GDM1 (cell line): ENCODE data around the gene ARID4A.
"Not testable (repeated sequence)": the region's sequence is repeated elsewhere in the genome, so short reads cannot be mapped to it uniquely, and the experiment has no call there.

ENCODE experiments used
- DNase-seq: peaks from one replicate; lab custom pipeline; 2025; lab: John Stamatoyannopoulos, UW

The ARID4A gene, protein sequence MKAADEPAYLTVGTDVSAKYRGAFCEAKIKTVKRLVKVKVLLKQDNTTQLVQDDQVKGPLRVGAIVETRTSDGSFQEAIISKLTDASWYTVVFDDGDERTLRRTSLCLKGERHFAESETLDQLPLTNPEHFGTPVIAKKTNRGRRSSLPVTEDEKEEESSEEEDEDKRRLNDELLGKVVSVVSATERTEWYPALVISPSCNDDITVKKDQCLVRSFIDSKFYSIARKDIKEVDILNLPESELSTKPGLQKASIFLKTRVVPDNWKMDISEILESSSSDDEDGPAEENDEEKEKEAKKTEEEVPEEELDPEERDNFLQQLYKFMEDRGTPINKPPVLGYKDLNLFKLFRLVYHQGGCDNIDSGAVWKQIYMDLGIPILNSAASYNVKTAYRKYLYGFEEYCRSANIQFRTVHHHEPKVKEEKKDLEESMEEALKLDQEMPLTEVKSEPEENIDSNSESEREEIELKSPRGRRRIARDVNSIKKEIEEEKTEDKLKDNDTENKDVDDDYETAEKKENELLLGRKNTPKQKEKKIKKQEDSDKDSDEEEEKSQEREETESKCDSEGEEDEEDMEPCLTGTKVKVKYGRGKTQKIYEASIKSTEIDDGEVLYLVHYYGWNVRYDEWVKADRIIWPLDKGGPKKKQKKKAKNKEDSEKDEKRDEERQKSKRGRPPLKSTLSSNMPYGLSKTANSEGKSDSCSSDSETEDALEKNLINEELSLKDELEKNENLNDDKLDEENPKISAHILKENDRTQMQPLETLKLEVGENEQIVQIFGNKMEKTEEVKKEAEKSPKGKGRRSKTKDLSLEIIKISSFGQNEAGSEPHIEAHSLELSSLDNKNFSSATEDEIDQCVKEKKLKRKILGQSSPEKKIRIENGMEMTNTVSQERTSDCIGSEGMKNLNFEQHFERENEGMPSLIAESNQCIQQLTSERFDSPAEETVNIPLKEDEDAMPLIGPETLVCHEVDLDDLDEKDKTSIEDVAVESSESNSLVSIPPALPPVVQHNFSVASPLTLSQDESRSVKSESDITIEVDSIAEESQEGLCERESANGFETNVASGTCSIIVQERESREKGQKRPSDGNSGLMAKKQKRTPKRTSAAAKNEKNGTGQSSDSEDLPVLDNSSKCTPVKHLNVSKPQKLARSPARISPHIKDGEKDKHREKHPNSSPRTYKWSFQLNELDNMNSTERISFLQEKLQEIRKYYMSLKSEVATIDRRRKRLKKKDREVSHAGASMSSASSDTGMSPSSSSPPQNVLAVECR

DNA sequence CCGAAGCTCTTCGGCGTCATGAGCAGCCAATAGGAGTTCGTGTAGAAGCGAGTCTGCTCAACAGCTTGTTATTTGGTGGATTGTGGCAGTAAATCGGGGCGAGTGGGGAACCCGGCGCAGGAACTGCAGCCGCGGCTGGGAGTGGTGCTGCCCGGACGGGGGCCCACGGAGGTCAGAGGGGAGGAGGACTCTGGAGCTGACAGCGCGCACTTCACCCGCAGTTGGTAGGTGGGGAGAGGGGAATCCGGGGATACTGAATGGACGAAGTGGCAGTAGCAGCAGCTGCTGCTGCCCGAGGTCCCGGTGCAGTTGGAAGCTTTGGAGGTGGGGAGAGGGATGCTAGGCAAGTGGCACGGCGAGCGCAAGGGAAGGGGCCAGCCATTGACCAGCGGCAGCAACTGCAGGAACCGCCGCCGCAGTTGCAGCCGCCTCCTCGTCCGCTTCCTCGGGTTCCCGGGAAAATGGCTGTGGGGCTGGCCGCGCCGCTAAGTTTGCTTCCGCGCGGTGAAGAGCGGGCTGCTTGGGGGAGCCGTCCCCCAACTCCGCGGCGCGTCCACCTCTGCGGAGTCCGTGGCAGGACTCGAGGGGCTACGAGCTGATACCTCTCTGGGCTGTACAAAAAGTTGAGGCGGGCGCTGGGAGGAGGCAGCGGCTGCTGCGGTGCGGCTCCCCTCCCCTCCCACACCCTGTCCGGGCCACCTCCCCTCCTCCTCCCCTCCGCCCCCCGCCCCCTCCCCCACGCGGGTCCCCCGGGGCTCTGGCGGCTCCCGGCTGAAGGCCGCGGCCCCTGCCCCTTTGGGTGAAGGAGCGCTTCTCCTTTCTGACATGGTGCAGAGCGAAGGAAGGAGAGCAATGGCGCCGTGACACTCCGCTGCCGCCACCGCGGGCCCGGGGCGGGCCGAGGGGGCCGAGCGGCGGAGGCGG lies at the start of gene ARID4A:
ARID4A (plus strand) TSS at position 79 of the 924 bp plus-strand sequence. CDS start 1,300 bp downstream, outside the sequence.
- peak; percentile 8 for DNase-seq

DNA sequence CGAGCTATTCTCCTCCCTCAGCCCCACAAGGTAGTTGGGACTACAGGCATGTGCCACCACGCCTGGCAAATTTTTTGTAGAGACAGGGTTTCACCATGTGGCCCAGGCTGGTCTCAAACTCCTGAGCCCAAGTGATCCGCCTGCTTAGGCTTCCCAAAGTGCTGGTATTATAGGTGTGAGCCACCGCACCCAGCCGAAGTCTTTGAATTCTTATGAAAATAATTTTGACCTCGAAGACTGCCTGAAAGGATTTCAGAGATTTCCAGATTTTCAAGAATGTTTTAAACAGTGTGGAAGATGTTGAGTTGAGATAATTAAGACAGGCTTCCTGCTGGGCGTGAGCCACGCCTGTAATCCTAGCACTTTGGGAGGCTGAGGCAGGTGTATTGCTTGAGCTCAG lies 48.7 kb upstream of the ARID4A start:
- no peak for DNase-seq

DNA sequence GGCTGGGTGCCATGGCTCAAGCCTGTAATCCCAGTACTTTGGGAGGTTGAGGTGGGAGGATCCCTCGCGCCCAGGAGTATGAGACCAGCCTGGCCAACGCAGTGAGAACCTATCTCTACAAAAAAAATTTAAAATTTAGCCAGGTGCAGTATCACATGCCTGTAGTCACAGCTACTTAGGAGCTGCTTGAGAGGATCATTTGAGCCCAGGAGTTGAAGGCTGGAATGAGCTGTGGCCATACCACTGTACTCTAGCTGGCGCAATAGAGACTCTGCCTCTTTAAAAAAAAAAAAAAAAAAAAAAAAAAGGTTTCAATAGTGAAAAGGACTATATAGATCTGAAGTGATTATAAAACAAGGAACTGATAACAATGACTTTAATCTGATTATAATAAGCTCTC lies 40.2 kb upstream of the ARID4A start:
- no peak for DNase-seq

DNA sequence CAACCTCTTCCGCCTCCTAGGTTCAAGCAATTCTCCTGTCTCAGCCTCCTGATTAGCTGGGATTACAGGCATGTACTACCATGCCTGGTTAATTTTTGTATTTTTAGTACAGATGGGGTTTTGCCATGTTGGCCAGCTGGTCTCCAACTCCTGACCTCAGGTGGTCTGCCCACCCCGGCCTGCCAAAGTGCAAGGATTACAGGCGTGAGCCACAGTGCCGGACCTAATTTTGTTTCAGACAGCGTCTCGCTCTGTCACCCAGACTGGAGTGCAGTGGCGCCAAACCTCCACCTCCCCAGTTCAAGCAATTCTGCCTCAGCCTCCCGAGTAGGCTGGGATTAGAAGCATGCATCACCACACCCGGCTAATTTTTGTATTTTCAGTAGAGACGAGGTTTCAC lies 36.4 kb upstream of the ARID4A start:
- not testable (repeated sequence) for DNase-seq

DNA sequence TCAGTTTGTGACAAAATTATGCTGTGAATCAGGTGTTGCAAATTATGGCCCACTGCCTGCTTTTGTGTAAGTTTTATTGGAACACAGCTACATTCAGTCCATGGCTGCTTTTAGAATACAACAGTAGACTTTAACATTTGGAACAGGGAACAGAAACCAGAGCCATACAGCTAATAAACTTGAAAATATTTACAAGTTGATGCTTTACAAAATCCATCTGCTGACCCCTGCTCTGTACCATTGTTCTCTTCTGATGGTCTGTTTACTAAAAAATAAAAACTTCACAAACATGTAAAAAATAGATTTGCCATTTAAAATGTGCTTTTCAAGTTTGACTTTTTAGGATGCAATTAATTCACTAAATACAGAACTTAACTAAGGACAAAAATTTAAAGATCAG lies 33.0 kb upstream of the ARID4A start:
- no peak for DNase-seq

DNA sequence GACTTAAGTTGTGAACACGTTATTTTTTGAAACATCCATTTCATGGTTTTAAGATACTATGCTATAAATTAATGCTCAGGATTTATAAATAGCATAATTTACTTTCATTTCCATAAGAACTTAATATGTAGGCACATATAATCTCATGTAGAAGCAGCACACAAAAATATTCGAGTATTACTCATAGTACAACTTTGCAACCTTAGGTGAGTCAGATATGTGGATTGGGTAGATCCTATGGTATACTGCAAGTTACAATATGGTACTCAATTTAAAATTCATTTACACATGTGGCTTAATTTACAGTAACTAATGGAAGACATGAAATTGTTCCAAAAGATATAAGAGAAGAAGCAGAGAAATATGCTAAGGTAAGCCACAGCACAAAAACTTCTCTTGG lies 27.7 kb upstream of the ARID4A start:
- DNase-seq = no peak

DNA sequence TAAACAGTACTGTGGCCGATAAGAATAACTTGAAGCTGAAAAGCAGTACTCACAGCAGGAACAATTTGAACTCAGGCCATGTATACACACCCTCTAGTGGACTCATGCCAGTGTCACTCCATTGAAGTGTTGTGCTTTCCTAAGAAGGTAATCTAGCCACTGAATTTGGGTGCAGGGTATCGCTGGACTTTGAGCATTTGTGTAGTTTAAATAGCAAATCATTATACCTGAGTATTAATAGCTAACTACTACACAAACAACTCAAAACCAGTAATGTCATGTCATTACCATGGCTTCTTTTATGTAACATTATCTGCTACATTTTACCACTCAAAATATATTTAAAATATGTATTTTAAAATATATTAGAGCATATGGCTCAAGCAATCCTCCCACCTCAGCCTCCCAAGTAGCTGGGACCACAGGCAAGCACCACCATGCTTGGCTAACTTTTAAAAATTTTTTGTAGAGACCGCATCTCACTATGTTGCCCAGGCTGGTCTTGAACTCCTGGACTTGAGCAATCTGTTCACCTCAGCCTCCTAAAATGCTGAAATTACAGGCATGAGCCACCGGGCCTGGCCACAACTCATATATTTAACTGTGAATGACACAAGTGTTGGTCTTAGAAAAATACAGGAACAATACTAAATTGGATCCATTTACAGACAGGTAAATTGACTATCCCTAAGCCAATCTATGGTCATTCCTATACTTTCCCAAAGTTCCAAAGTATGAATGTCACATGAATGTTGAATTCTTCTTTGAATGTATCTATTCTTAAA lies 25.6 kb upstream of the ARID4A start:
- DNase-seq = no peak

DNA sequence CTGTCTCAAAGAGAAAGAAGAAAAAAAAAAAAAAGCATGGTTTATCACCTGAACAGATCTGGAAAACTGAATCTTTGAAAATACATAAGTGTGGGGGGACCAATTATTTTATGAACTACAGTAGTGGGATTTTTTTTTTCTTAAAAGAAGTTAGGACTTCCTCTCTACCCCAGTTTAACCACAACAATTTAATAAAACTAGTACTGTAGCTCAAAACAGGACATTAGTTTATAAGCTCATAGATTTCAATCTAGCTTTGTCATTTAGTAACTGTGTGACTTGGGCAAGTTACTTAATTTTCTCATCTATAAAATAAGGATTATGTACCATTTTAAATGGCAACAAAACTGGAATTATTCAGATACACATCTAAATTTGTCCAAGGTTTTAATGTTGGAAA lies 23.5 kb upstream of the ARID4A start:
- DNase-seq = no peak

DNA sequence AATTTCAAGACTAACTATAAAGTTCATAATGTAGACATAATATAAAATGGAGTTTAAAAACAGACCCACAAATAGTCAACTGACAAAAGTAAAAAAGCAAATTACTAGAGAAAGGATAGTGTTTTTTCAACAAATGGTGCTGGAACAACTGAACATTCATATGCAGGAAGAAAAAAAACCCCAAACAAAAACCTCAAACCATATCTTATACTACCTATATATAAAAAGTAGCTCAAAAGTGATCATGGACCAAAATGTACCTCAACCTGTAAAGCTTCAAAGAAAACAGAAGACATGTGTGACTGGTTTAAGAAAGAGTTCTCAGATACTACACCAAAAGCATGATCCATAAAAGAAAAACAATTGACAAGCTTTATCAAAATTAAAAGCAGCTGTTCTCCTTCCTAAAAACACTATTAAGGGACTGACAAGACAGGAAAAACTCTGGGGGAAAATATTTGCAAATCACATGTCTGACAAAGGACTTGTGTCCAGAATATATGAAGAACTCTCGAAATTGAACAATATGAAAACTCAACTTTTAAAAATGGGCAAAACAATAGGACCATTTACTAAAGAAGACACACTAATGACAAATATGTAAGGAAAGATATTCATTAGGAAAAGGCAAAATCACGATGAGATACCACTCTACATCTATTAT lies 22.7 kb upstream of the ARID4A start:
- DNase-seq = no peak

DNA sequence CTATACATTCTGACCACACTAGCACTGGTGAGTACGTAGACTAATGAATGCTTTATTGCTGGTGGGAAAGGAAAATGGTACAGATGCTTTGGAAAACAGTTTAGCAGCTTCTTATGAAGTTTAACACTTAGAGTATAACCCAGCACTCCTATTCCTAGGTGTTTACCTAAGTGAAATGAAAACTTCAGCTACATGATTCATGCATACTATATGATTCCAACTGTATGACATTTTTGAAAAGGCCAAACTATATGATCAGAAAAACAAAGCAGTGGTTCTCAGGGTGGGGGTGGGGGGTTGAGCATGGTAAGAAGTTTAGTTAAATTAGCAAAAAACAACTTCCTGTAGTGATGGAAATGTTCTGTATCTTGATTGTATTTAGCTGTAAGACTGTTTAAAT lies 22.1 kb upstream of the ARID4A start:
- no peak for DNase-seq

DNA sequence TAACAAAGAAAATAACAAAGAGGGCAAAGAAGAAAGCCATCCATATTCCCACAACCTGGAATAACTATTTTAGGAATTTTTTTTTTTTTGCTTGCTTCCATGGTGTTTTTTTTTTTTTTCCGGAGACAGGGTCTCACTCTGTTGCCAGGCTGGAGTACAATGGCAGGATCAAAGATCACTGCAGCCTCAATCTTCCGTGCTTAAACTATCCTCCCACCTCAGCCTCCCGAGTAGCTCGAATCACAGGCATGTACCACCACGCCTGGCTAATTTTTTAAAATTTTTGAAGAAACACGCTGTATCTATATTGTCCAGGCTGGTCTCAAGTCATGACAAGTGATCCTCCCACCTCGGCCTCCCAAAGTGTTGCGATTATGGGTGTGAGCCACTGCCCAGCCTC lies 20.2 kb upstream of the ARID4A start:
- no peak for DNase-seq

DNA sequence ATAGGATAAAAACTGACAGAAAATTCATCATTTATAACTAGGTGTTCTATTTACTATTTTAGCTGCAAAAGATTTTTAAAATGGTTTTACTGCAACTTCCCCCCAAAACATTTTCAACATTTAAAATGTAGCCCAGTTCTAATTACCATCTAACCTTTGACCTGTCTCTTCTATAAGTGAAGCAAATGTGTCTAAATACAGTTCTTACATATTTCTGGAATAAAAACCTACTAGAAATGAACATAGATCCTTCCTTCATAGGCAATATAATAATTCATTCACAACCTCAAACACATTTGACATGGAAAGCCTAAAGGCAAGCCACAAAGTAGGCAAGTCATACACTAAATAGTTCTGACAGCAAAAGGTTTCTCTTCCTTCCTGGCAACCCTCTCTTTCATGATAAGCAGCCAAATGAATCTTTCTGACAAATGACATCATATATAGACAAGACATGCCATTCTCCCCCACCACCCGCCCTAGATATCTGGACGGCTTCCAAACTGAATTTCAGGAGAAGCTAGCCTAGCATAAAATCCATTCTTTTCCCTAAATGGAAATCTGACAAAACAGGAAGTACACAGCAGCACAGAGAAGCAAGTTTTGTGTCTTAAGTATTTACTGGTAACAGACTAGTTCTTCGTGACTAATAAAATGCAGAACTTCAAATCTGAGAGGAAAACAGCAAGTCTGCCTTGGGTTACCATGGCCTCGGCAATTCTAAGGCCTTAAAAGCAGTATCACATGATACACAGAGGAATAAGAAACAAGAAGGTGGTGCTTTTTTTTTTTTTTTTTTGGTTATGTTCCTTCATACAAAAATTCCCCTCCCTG lies 17.2 kb upstream of the ARID4A start:
- peak; percentile 52 for DNase-seq

DNA sequence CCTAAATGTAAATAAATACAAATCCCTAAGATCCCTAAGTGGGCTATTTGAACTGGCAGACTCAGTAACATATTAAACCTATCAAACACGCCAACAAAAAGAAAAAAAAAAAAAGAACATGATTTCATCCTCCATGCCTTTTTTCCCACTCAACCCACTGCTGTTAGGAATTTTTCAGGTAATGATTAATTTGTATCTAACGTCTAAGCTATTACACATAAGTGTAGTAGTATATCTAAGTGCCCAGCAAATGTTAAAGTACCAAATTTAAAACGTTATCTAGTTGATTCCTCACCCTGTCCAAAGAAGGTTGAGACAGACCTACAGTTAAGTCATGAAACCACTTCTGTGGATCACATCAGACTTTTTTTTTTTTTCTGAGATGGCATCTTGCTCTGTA lies 16.4 kb upstream of the ARID4A start:
- no peak for DNase-seq

DNA sequence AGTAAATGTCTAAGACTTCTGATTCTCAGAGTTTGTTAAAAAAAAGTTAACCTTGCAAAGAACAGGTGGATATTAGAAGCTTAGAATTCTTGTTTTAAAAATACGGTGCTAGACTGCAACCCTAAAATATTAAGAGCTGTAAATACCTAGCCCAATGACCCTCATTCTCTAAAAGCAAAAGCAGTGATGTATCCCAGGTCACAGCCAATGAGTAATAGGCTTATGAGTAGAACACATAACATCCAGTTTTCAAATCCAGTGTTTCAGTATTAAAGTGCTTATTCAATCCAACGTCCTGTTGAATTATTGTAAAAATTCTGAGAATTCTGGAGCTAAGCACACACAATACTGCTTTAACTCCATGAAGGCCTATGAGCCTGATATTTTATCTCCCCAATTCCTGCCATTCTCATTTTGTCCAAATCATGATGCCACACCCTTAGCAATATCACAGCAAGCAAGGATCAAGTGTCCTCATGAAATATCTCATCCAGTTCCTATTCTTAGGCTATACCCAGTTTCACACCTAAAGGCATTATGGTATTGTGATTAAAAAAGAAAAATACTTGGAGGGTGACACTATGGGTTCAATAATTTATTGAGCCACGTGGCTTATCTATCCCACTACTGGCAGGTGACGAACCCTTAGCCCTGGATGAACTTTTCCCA lies 15.3 kb upstream of the ARID4A start:
- no peak for DNase-seq

DNA sequence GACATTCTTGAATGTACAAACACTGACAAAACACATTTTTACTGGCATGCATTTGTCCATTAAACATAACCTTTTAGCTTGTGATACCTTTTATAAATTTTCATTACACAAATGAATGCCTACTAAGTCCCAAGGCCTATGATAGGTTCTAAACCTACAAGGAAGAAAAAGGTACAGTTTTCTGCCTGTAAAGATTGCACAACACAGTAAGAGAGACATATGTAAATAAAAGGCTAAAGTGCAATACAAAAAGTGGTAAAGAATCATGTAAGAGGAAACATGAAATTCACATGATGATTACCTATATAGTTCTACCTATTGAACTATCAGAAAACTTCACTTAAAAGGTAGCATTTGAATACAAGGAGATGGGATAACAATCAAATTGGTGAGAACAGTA lies 14.6 kb upstream of the ARID4A start:
- DNase-seq = no peak

DNA sequence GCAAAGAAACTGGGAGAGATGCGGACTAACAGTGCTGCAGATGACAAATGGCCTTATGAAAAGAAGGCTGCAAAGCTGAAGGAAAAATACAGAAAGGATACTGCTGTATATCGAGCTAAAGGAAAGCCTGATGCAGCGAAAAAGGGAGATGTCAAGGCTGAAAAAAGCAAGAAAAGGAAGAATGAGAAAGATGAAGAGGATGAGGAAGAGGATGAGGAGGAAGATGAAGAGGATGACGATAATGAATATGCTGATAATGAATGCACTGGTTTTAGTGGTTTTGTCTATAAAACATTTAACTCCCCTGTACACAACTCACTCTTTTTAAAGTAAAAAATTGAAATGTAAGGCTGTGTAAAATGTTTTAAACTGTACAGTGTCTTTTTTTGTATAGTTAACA lies 13.2 kb upstream of the ARID4A start:
- DNase-seq = no peak

DNA sequence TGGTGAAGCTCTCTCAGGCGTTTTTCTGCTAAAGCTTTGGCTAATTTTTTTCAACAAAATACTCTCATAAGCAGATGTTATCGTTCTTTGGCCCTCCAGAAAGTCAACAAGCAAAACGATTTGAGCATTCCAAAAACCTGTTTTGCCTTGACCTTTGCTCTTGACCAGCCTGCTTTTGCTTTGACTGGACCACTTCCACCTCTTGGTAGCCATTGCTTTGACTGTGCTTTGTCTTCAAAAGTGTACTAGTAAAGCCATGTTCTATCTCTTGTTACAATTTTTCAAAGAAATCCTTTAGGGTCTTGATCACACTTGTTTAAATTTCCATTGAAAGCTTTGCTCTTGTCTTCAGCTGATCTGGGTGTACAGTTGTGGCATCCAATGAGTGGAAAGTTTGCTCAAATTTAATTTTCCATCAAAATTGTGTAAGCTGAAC lies 10.7 kb upstream of the ARID4A start:
- no peak for DNase-seq

DNA sequence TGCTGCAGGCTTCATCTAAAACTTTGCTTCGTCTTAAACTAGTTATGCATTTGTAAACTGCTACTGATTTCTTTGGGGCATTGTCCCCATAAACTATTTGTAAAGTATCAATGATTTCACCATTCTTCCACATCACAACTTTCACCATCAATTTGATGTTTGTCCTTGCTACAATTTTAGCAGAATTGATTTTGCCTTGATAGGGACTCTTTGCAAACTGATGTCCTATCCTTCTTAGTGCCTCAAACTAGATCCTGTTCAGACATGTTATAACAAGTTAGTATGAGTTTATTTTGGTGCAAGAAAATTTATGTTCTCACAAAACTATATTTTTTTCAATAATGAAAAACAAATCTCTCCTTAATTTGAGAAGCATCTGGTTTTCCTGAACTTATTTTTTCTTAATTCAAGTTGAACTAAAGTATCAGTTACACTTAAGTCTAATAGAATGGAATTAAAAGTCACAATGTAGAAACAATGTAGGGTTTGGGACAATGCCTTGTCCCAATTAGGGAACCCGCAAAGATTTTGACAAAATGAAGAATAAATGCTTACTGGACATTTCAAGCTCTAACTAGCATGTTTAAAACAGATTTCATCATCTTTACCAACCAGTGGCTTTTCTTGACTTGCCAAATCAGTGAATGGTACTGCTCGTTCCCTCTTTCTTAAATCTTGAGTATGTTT lies 10.1 kb upstream of the ARID4A start:
- DNase-seq = no peak
